GM19438 (cell line): ENCODE measurements around the gene GNAI1.

ENCODE experiments used
- ATAC-seq: cut with Tn5 transposase; IDR thresholded peaks from one replicate; pipeline ENCODE4 v1.9.1; 2021; ENCODE audit warnings: low read depth; ENCODE audit not compliant: unreplicated experiment

GNAI1 gene

DNA sequence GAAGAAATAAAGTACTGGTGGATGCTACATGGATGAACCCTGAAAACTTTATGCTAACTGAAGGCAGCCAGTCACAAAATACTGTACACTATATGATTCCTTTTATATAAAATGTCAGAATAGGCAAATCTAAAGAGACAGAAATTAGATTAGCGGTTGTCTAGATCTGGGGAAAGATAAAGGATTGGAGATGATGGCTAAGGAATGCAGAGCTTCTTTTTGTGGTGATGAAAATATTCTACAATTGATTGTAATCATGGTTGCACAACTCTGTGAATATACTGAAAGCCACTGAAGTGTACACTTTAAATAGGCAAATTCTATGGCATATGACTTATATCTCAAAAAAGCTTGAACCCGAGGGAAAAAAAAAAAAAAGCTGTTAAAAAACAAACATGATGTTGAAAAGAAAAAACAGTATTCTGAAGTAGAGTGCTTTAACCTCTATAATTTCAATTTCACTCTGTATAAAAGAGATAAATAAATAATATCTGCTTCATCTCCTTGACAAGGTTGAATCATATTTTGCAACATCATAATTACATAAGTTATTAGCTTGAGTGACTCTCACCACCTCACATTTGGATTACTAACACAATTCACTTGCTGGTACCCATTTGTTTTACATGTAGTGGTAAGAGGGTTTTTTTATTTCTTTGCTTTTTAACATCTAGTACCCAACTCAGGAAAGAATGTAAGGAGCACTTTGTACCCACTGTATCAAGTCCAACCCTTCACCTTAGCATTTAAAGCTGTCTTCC, 2.8 kb upstream of the GNAI1 start:
- ATAC-seq = no peak

DNA sequence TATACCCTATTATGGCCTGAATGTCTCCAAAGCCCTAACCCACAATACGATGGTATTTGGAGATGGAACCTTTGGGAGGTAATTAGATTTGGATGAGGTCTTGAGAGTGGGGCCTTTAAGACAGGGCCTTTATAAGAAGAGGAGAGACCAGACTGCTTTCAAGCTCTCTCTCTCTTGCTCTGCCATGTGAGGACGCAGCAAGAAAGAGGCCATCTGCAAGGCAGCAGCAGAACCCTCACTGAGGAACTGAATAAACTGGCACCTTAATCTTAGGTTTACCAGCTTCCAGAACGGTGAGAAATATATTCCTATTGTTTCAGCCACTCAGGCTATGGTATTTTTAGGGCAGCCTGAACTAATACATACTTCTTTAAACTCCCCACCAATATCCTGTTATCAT, 2.0 kb upstream of the GNAI1 start:
- no peak for ATAC-seq

DNA sequence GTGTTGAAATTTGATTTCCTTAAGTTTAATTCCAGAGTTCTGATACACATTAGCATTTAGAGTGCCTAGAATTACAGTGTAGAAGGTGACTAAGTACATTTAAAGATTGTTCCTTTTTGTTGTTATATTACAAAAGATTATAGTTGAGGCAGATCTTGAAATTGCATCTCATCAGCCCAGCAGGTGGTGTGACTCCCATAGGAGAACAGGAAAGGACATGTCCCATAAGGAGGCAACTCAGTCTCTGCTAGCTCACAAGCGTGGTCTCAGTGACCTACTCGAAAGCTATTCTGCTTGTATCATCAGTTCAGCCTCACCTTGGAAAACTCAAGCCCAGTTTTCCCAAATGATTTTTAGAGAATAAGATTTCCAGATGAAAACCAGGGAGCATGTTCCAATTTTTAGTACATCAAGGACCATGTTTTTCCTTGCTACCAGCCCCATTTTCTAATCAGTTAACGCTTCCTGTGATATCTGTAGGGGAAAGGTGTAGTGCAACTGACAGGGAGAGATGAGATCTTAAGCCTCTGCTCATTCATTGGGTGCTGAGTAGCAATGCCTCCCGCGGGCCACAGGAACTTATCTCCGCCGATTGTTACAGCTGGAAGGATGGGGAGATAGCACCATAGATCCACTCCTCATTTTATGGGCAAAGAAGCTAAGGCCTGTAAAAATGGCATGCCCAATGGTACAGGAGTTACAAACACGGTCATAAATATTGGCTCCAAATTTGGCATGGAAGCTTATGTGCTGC, 1.1 kb upstream of the GNAI1 start:
- no peak for ATAC-seq

DNA sequence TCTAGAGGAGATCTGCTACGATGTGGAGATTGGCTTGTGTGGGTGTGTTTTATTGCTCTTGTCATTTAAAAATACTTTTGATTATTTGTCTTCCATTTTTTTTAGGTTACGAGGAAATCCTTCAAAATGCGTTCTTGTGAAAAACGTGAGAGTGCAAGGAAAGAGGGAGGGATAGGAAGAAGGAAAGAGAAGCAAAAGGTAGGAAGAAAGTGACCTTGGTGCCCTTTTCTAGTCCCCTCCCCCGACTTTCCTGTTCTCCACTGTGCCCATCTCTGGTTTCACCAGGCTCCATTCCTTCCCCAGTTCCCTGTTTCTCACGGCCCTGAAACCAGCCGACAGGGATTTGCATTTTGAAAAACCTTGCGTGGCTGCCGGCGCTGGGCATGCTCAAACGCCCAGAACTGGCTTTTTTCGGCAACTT, 506 bp upstream of the GNAI1 start:
- ATAC-seq = no peak

DNA sequence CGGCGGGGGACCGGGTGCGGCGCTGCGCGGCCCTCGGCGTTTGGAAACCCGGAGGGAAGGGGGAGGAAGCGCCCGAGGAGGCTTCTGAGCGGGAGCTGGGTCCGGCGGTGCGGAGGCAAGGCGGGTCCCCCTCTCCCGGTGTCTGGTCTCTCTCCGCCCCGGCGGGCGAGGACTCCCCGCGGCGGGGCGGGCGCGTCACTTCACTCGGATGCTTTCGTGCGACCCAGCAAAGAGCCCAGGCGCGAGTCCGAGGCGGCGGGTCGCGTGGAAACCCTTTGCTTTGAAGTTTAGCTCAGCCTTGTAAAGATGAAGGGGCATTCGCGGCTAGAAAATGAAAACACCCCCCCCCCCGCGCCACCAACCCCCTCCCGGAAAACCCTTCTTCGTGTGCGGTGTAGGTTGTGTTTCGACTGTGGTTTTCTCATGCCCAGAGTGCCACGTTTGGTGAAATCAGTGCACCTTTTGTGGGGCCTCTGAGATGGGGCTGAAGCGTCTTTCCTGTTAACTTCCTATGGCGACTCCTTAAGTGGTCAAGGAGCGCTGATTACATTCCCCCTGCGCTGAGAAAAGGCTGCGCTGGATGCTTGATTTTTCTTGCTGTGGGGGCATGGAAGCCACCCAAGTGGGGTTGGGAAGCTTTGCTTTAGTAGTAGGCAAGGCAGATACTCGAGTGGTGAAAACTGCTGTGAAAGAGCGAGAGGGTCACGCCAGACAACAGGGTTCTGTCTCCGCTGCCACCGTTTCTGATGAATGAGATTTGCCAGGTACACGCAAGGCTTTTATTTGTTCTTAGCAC, 876 bp downstream of the GNAI1 start:
- no peak for ATAC-seq

DNA sequence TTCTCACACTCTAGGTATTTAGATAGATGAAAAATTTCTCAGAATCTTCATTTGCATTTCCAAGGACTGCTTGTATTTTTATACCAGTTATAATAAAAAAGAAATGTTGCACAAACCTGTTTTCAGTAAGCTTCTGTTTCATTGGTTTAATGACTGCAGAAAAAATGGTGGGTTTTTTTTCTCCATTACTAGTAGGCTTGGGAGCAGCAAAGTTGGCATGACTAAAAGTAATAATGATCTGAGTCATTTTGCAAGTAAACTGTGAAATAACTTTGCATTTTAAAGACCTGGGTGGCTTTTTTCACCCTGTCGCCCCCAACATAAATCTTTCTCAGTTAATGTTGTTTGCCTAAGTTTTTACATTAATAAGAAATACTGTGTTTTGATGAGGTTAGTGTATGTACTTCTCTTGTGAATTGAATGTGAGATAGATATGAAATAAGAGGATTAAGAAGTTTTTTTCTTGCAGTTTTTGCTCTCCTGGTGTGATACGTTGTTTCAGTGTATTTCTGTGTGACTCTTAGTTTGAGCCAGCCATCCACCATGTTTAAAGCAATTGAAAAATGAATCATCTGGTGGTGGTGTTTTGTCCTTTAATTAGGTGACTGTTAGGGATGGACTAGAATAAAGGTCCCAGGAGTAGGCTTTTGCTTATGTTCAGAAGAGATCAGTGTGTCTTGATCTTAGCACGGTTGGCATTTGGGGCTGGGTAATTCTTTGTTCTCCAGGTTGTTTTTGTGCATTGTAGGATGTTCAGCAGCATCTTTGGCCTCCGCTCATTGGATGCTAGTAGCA, 1.8 kb downstream of the GNAI1 start:
- no peak for ATAC-seq

DNA sequence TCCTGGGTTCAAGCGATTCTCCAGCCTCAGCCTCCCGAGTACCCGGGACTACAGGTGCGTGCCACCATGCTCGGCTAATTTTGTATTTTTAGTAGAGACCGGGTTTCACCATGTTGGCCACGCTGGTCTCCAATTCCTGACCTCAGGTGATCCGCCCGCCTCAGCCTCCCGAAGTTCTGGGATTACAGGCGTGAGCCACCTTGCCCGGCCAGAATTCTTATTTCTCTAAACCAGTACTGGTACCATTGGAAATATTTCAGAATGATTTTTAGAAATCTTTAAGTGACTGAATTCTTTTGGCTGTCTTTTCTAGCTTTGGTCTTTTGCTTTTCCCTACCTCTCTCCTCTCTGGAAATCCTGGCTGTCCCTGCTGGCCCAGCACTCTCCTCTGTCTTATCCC, 2.8 kb downstream of the GNAI1 start:
- ATAC-seq = no peak

DNA sequence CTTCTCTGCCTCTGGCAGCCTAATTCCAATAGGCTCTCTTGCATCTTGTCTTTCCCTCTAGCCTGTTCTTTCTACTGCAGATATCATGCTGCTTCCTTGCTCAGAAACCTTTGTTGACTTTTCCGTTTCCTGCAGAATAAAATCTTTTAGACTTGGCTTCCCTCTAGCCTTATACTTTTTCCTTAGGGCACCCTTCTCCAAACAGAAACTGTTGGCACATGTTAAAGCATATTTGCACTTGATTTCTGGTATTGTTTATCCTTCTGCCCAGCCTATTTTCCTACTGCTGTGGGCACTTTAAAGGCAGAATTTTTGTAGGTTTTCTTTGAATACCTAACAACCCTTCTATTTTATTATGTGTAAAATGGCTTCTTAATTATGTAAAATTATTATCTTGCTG, 4.6 kb downstream of the GNAI1 start:
- no peak for ATAC-seq

DNA sequence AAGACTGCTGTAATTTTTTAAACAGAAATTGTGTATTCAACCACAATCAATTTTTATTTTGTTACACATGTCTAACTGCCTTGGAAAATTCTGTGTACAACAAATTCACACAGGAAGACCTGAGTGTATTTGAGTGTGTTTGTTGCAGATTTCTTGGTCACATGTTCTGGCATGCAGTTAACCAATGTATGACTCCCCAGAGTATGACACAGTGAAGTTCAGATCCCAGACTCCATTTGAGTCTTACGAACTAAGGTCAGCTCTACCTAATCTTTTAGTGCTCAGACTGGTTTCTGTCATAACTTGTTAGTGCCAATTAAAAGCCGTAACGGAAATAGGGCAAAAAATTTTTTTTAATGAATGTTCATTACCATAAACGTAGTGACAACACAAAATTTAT, 5.8 kb downstream of the GNAI1 start:
- ATAC-seq = no peak

DNA sequence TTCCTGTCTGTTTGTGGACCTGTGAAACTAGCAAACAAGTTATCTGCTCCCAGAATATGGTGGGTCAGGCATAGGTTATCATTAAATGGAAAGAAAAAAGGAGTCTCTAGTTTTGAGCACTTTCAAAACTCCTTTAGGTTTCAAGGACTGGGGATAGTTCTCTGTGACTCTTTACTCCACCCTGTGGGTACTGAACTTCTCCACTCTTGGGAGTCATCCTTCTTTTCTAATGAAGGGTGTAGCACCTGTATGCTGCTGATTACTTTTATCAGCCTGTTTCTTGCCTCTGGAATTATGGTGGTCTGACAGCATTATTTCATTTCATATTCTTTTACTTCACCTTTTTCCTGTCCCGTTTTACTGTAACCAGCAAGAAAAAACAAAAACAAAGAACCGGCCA, 6.7 kb downstream of the GNAI1 start:
- ATAC-seq = no peak

DNA sequence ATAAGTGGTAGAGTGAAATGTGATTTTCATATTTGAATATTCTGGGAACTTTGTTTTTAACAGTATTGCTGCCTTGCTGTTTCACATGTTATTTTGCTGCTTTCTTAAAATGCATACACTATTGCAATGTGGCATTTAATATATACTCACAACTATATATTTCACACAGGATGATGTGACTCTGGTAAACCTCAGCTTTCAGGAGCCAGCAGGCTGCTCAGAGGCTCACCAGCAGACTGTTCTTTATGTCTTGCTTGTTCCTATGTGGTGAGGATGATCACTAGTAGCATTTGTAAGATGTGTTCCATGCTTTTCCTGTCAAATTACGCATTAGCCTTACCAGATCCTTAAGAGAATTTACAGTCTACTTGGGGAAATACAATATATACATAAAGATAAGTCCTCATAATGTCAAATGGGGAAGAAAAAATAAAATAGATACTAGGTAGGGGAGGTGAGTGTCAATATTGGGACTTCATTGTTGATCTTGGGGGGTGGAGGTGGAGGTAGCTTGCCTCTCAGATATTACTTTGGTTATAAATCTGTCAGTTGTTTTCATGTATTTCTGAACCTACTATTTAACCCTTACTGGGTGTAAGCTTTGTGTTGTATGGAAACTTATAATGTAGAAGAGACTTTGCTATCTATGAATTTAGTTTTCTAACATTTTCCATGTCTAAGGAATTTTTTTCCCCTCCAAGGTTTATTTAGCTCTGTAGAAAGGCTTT, 8.4 kb downstream of the GNAI1 start:
- ATAC-seq = no peak

DNA sequence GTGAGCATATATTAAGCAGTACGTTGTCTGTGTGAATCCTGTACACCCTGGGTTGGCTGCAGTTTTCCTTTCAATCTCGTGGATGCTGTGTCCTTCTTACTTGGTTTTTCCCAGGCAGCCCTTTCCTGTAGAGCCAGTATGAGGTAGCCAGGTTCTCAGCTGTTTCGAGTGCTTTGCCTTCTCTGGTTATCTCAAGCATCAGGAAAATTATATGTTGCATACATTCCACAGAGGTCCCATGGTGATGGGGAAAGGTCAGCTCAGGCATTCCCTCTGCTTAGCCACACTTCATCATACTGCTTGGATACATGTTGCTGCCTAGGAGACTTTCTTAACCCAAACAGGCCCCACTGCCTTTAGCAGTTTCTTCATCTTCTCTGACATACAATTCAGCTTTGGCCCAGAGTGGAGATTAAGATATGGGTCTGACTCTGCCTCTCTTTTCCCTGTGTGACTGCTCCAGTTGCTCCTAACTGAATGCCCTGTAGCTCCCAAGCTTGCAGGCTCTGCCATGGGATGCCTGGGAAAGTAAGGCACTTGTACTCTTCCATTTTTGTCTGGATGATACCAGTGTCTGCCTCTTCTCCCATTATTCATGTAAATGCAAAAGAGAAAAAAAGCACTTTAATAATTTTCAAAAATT, 11.3 kb downstream of the GNAI1 start:
- ATAC-seq = no peak

DNA sequence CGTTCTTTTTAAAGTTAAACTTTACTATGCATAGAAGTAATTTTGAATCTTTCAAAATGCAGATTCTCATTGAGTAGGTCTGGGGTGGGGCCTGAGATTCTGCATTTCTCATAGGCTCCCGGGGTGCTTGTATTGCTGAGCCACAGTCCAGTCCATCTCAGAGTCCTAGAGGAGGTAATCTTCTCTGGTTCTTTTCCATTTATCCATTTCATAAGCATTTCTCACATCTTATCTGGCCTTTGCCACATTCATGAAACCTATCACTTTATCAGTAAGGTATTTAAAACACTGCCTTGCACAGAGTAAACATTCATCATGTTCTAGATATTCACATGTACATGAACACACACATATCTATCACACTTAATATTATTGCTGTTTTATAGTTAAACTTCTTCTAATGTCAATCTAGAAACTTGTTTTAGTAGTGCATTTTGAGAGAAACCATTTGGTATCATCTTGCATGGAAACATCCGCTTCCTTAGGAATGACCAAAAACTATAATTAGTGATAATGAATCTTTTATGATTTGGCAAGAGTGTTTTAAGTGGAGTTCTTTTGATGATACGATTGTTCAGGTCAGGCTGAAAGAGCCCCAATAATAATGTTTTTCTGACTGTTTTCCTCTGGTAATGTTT, 12.0 kb downstream of the GNAI1 start:
- no peak for ATAC-seq

DNA sequence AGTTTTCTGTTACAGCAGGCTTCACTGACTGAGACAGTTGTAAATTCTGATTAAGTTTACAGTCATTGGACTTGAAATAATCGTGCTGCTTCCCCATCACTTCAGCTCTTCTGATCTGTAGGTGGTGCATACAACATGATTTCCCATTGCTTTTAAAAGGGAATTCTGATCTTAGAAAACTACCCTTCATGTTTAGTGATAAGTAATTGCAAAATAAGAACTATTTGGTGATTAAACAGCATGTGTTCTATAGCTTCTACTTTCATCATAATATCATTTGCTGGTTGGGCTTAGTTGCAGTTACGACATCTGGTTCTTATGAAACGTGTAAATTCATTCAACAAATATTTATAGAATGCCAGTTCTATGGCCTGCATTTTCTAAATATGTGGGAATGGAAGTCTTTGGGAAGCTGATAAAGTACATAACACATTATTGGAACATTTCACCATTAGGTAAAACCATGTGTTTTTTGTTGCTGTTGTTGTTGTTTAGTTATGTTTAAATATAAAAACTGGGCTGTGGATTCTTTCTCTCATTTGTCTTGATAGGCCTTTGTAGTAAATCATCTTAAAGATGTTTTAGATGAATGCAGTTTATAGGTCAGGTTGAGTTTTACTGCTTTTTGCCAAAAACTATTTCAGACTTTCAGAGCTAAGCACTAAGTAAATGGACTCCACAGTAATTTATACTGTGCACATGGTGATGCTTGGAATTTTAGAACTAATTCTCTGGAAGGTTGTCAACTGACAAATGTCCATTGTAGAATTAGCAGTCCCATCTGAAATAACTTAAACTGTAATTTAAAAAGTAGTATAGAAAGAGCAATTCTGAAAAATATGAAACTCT, 13.1 kb downstream of the GNAI1 start:
- ATAC-seq = no peak

DNA sequence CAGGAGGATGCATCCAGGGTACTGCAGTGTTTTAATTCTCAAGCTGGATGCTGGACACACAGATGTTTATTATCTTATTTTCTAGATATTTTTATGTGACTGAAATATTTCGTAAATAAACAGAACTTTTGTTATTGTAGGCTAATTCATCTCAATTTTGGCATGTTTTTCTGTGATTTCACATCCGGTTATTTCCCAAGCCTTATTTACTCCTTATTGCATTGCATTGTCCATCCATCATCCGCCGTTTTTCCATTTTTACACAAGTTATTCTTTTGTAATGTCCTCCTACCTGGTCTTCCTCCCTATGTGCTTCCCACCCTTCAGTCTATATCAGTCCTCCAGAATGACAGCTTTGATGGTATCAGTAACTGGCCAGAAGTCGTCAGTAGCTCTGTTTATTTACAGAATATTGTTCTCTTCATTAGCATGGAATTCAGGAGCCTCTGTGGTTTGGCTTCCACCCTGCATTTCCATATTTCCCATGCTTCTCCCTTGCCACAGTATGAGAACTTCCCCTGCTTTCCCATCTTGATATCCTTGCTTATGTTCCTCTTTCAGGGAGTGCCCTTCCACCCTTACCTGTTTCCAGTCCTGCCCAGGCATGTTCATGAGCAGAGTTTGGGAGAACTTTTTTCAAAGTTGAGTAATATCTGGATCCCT, 16.1 kb downstream of the GNAI1 start:
- no peak for ATAC-seq

DNA sequence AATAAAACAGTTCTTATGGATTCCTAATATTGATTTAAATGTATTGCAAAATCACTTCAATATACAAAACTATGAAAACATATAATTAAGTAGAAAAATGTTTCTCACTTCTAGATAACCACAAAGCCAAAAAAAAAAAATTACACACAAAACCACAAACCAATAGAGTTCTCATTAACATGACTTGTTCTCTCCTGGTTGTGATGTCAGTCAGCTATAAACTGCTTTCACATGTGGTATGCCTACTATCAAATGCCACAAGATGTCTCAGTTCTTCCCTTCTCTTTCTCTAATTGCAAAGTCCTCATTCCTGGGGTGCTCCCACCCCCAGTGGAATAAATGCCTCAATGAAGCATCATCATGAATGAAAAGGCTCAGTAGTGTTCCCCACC, 16.6 kb downstream of the GNAI1 start:
- no peak for ATAC-seq

DNA sequence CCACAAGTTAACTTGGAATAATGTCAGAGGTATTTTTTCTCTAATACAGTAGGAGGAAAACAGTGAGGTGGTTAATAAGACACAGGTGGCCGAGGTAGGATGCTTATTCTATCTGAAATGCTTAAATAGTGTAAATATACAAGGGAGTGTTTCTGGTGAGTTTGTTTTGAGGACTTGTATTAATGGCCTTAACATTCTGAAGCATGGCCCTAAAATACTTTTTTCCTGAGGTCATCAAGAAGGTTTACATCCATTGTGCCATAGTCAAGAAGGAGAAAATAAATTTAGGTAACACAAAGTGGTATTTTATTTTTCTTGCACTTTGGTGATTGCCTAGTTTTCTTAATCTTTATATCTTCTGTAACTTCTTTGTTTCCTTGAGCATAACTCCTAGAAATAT, 18.8 kb downstream of the GNAI1 start:
- no peak for ATAC-seq
